HG02884 (cell line): Measurements from ENCODE around the gene ADCY7.

Experiments
- ATAC-seq: cut with Tn5 transposase; IDR thresholded peaks from one replicate; pipeline ENCODE4 v1.9.1; 2021; ENCODE audit warnings: mild to moderate bottlenecking, moderate library complexity; ENCODE audit not compliant: unreplicated experiment

The ADCY7 gene

GRCh38 chr16:50247906-50248608 is 18.3 kb upstream of the ADCY7 start:
- ATAC-seq, result no peak

- no peak for ATAC-seq
Measured at GRCh38 chr16:50248845-50249244, 17.5 kb upstream of the ADCY7 start.

- no peak for ATAC-seq
Measured at GRCh38 chr16:50251375-50252081, 14.8 kb upstream of the ADCY7 start.

GRCh38 chr16:50252082-50252611 is 14.2 kb upstream of the ADCY7 start:
- ATAC-seq, result no peak

GRCh38 chr16:50252874-50253513 is 13.4 kb upstream of the ADCY7 start:
- no peak for ATAC-seq

- no peak for ATAC-seq
Measured at GRCh38 chr16:50253514-50253910, 12.8 kb upstream of the ADCY7 start.

GRCh38 chr16:50254072-50254471 is 12.3 kb upstream of the ADCY7 start:
- ATAC-seq, result no peak

GRCh38 chr16:50255538-50255937 is 10.8 kb upstream of the ADCY7 start:
- ATAC-seq, result no peak

GRCh38 chr16:50256604-50257003 is 9.7 kb upstream of the ADCY7 start:
- no peak for ATAC-seq

- ATAC-seq, result no peak
Measured at GRCh38 chr16:50257876-50258275, 8.5 kb upstream of the ADCY7 start.

GRCh38 chr16:50259334-50260205 is 6.8 kb upstream of the ADCY7 start:
- no peak for ATAC-seq

GRCh38 chr16:50260206-50261159 is 5.9 kb upstream of the ADCY7 start:
- ATAC-seq, result no peak

GRCh38 chr16:50261160-50261706 is 5.1 kb upstream of the ADCY7 start:
- no peak for ATAC-seq

GRCh38 chr16:50261707-50262235 is 4.6 kb upstream of the ADCY7 start:
- no peak for ATAC-seq

GRCh38 chr16:50263060-50263909 is 3.1 kb upstream of the ADCY7 start:
- ATAC-seq, result no peak

- peak; percentile 36 for ATAC-seq
Measured at GRCh38 chr16:50263940-50264929, 2.1 kb upstream of the ADCY7 start.

GRCh38 chr16:50265260-50265659 is 1.1 kb upstream of the ADCY7 start:
- no peak for ATAC-seq
